ENCODE measurements around the gene GCLM.

GRCh38 chr1:93878889-93879586, 30.2 kb downstream of the GCLM start, which contains the start of gene DNTTIP2:
- TF ChIP-seq EZH2 (IDR thresholded peaks at IDR 0.05; ENCODE audit: borderline replicate concordance, insufficient read depth, low read depth, low read length, poor library complexity, severe bottlenecking): no peak
- TF ChIP-seq CTCF (IDR thresholded peaks at IDR 0.05): no peak
